ENCODE results near the gene AK2.

- TF ChIP-seq CTCF (IDR thresholded peaks at IDR 0.05), result no peak
- TF ChIP-seq POLR2AphosphoS5 (IDR thresholded peaks at IDR 0.05), result no peak
- TF ChIP-seq POLR2A (IDR thresholded peaks at IDR 0.05), result no peak
Observed at GRCh38 chr1:32978854-32979253, 57.8 kb downstream of the AK2 start.
